NCI-H2107 (cell line): ENCODE results near the gene OSBPL10.
A peak's percentile ranks its signal among the peaks of the same experiment; 100 is the strongest.

ENCODE experiments used
- DNase-seq: peaks from one replicate; lab custom pipeline; 2025; lab: John Stamatoyannopoulos, UW

The OSBPL10 gene

GRCh38 chr3:31740397-31740796 is 240.7 kb downstream of the OSBPL10 start:
- DNase-seq: no peak

DNA sequence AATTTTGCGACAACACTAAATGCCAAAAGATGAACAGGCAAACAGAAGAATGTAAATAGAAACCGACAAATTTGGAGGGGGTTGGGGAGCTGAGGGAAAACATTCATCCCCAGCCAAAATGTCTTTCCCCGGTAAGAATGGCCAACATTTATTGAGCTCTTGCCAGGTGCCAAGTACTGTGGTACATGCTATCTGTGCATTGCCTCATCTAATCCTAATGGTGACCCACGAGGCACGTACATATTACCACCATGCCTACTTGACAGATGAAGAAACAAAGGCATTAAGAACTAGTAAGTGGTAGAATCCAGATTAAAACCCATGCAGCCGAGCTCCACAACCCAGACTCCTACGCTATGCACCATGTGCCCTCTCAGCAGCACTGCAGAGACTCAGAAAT is 242.7 kb downstream of the OSBPL10 start:
- no peak for DNase-seq

GRCh38 chr3:31735667-31736066 is 245.4 kb downstream of the OSBPL10 start:
- no peak for DNase-seq

GRCh38 chr3:31733234-31733667 is 247.8 kb downstream of the OSBPL10 start:
- no peak for DNase-seq

GRCh38 chr3:31732548-31732947 is 248.5 kb downstream of the OSBPL10 start:
- peak; percentile 22 for DNase-seq

DNA sequence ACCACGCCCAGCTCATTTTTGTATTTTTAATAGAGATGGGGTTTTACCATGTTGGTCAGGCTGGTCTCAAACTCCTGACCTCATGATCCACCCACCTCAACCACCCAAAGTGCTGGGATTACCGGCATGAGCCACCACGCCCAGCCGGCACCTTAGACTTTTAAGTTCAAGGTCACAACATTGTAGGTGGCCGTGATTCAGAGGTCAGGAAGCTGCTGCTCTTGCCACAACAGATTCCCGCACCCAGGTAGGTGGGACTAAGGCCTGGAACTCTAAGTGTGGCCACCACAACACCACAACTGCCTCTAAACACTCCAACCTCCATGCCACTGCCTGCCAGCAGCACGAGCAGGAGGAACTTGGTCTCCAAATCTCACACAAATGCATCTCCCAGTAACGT is 251.5 kb downstream of the OSBPL10 start:
- DNase-seq: no peak

- DNase-seq: no peak
Measured at GRCh38 chr3:31729082-31729481, 252.0 kb downstream of the OSBPL10 start.

DNA sequence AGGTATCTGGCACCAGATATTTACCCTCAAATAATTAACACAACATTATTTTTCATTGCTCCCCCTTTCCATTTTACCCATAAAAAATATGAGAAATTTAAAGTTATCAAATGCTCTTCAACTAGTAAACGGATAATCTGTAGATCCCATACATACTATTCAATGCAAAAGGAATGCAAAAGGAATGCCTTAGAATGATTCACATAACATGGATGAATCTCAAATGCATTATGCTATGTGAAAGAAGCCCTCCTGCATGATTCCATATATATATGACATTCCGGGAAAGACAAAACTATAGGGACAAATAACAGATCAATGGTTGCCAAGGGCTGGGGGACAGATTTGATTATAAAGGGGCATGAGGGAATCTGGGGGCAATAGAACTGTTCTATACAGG is 252.7 kb downstream of the OSBPL10 start:
- no peak for DNase-seq

GRCh38 chr3:31725976-31726375 is 255.1 kb downstream of the OSBPL10 start:
- DNase-seq: no peak

DNA sequence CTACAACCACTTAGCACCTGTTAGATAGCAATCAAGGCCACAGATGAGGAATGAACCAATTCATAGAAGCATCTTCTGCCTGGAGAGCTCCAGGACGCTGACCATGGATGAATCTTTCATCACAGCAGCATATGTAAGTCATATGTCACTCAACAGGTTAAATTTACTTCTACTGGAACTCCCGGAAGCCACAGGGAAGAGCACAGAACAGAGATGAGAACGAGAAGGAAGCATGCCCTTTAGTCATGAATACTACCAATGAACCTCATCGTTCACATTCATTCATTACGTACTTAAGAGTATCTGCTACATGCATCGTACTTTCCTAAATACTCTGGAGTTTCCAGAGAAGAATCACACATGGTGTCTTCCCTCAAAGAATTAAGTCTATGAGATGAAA is 255.5 kb downstream of the OSBPL10 start:
- DNase-seq: no peak

GRCh38 chr3:31724651-31725050 is 256.4 kb downstream of the OSBPL10 start:
- DNase-seq: no peak

DNA sequence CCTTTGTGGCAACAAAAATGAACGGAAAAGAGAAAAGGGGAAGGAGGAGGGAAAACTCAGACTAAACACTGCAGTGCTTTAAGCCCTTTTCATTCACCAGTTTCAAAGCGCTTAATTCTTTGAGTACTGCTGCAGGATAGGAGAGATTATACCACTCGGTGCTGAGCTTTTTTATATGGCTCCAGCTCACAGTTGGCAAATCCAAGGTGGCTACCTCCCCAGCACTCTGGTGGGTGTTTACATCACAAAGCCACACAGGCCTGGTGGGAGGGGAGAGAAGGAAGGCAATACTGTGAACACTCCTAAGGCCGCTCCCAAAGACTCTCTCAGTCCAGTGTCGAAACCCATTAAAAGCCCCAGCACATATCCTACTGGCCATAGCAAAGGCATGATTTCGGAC is 256.9 kb downstream of the OSBPL10 start:
- no peak for DNase-seq

GRCh38 chr3:31723701-31724100 is 257.4 kb downstream of the OSBPL10 start:
- DNase-seq: no peak

DNA sequence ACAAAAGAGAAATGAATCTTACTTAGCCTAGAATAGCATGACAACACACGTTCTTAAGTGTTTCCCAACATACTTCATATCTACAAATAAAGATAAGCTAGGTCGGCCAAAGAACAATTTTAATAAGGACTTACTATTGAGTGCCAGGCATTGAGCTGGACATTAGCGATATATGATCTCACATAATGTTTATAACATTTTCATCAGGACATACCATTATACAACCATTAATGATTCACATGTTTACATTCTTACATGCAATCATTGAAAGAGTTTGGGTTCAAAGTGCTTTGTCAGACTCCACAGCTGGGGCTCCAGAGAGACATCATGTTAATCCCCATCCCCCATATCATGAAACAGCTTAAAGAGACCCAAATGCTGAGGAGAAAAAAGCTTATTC is 259.4 kb downstream of the OSBPL10 start:
- no peak for DNase-seq

- no peak for DNase-seq
Measured at GRCh38 chr3:31714495-31715280, 266.4 kb downstream of the OSBPL10 start.

GRCh38 chr3:31713816-31714215 is 267.2 kb downstream of the OSBPL10 start:
- DNase-seq: no peak

DNA sequence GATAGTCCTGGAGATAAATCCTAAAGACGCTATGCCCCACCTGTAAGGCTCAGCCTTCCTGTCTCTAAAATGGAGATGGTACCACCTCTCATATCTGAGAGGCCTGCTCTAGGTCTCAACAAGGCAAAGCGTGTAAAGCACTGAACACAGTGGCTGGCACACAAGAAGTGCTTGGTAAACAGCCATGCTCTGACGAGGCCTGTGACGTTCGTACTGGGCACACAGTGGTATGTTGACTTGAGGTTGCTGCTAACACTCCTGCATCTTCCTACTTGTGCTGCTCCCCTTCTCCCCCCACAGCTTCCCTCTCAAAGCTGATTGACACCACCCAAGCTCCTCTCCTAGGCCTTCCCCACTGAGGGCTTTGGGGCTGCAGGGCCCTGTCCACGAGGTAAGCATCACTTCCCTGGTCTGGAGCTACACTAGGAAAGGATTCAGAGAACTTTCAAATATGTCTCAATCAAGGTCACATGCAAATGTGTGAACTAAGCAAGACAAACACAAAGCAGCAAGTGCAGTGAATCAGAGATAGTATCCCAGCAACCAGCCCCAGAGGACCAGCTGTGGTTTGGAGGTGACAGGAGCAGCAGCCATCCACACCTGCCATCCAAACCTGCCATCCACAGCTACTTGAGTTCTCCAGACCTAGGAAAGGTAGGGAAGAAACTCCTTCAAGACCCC is 270.8 kb downstream of the OSBPL10 start:
- DNase-seq: no peak

DNA sequence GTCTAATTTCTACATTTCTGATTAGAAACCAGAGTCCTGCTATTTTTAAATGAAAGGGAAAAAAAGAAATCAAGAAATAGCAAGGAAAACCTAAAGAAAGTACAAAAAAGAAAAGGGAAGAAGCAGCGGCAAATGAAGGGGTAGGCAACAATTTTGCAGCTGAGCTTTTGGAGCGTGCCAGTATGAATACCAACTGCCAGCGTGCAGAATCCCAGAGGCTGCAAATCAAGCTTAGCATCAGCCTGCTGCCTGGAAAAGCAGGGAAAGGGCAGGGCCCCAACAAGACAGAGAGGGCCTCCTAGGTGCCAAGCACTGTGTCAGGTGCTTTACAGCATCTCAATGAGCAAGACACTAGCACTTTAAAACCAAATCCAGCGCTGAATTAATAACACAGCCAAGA is 271.5 kb downstream of the OSBPL10 start:
- no peak for DNase-seq

DNA sequence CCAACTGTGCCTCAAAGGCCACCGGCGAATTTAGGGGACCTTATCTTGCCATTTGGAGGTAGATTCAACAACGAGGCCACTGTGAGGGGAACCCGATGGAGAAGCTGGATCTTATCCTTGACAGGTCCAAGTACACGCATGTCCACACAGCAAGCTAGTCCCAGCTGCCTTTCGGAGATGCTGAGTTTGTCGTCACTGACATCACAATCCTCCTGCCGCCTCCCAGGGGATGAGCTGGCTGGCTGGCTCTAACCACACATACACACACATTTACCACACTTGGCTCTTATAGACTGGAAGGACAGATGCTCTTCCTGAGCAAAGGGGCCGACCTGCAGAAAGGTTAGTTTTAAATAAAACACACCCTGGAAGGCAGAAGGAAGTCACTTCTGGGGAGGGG is 272.1 kb downstream of the OSBPL10 start:
- no peak for DNase-seq

- no peak for DNase-seq
Measured at GRCh38 chr3:31707286-31707685, 273.8 kb downstream of the OSBPL10 start.

GRCh38 chr3:31705736-31706135 is 275.3 kb downstream of the OSBPL10 start:
- DNase-seq: no peak

DNA sequence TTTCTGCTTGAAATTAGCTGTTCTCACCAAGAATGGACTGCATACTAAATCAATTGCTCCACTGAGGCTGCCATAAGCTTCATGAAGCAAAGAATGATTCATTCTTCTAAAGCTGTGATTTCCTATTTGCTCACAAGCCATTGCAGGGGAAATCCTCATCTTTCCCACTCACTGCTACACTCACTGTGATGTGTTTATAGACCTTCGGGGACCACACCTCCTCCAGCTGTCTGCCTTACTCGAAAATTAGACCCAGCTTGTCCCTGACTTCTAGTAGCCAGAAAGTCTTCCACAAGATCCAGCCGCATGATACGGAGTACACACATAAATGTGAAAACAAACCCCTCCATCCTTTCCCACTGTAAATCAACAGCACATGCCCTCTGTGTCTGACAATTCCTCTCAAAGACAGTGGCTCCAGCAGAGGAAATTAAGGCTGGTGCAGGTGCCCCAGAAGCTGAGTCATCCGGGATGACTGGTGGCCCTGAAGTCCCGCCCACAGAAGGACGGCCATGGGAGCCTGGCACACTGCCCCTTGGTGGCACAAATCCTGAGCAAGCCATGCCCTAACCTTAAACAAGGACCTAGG is 276.4 kb downstream of the OSBPL10 start:
- no peak for DNase-seq

DNA sequence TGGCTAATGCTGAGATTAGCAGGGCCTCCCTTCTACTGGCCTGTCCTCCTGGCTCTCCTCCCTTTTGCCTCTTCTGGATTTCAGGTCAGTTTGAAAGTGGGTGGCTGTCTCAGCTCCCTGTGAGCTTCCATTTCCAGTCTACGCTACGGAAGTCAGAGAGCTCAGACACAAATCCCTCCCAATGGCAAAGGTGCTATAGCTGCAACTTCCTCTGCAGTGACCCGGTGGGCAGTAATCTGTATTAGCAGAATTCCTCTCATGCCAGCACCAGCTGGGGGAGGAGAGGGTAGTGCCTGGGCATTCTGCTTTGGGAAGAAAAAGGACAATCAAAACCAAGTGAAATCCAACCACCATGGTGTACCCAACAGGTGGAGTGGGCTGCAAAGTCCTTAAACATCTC is 276.9 kb downstream of the OSBPL10 start:
- DNase-seq: no peak
